T-helper 1 cell treated with Interleukin-12 subunit alpha and Interleukin-12 subunit beta and Interleukin-4 antibody, amounts not matched to agents 30 ng/mL and 1 ng/mL, for 36 hours (primary cell): ENCODE measurements around the gene PDLIM4. TPM values are rescaled to one million over a fixed set of nuclear protein-coding genes. Genes with fewer than 3 reads are reported as not detected.

ENCODE experiments used
- intact Hi-C: fragments of 100-400 bp; cut with micrococcal nuclease; formaldehyde crosslinking; loops from one replicate; pipeline ENCODE4 v1.15.1; 2024
- total RNA-seq: library from RNA; stranded (reverse); gene quantifications from 2 replicates; pipeline ENCODE4 v1.2.3, GENCODE V29; 2022

The PDLIM4 gene
- total RNA-seq, 1 donor from 2014 or later, result 0.74 TPM

GRCh38 chr5:132266031-132266835 lies 8.7 kb downstream of the PDLIM4 start:
- intact Hi-C loops, result no loop called here

- intact Hi-C loops, result no loop called here
Observed at GRCh38 chr5:132266836-132267160, 9.3 kb downstream of the PDLIM4 start.

- intact Hi-C loops, result no loop called here
Observed at GRCh38 chr5:132267166-132267739, 9.8 kb downstream of the PDLIM4 start.

- intact Hi-C loops, result no loop called here
Observed at GRCh38 chr5:132267931-132268768, 10.7 kb downstream of the PDLIM4 start.

GRCh38 chr5:132268769-132269551 lies 11.5 kb downstream of the PDLIM4 start:
- intact Hi-C loops, result no loop called here

GRCh38 chr5:132269635-132270334 lies 12.3 kb downstream of the PDLIM4 start:
- intact Hi-C loops, result no loop called here

GRCh38 chr5:132270335-132270665 lies 12.8 kb downstream of the PDLIM4 start:
- intact Hi-C loops, result no loop called here

- intact Hi-C loops, result no loop called here
Observed at GRCh38 chr5:132270706-132271105, 13.2 kb downstream of the PDLIM4 start.

GRCh38 chr5:132271251-132272246 lies 14.1 kb downstream of the PDLIM4 start:
- intact Hi-C loops, result loop anchor here (1.0 kb wide), 3 partner anchors 98 to 230 kb away; partner anchors contain the start of gene SLC22A5

GRCh38 chr5:132272311-132273210 lies 15.1 kb downstream of the PDLIM4 start:
- intact Hi-C loops, result loop anchor here (1.0 kb wide), 3 partner anchors 97 to 229 kb away; partner anchors contain the start of gene SLC22A5

GRCh38 chr5:132273631-132274030 lies 16.1 kb downstream of the PDLIM4 start:
- intact Hi-C loops, result no loop called here

GRCh38 chr5:132274050-132274792 lies 16.7 kb downstream of the PDLIM4 start:
- intact Hi-C loops, result no loop called here

GRCh38 chr5:132275367-132276220 lies 18.1 kb downstream of the PDLIM4 start:
- intact Hi-C loops, result no loop called here

- intact Hi-C loops, result no loop called here
Observed at GRCh38 chr5:132277256-132277655, 19.8 kb downstream of the PDLIM4 start.

GRCh38 chr5:132277971-132278853 lies 20.7 kb downstream of the PDLIM4 start:
- intact Hi-C loops, result no loop called here

GRCh38 chr5:132279801-132280200 lies 22.3 kb downstream of the PDLIM4 start:
- intact Hi-C loops, result no loop called here
